AG04450 (cell line): ENCODE results near the gene HAUS3. TPM values are rescaled to one million over a fixed set of nuclear protein-coding genes. Genes with fewer than 3 reads are reported as not detected.

Experiments used
- CTCF ChIA-PET: fragments of 300-600, 350-600 bp; formaldehyde crosslinking; extraction: SDS; loops from one replicate; lab custom pipeline; 2022; ENCODE audit warnings: antibody characterized with exemption, inconsistent platforms; lab: Charles Lee
- POLR2A ChIA-PET: fragments of 350-600 bp; formaldehyde crosslinking; extraction: SDS; loops from one replicate; lab custom pipeline; 2021; ENCODE audit warnings: antibody characterized with exemption, inconsistent platforms; lab: Yijun Ruan, JAX
- DNase-seq: peaks from one replicate; pipeline ENCODE4 v3.0.0-alpha.2; 2011; ENCODE audit warnings: low read depth, low spot score
- H3K27ac ChIP-seq: one replicate; pipeline ENCODE4 v1.5.1; 2012; ENCODE audit warnings: low read depth, low read length, control low read depth
- H3K27me3 ChIP-seq: one replicate; pipeline ENCODE4 v1.6.0; 2012; ENCODE audit warnings: low read length; ENCODE audit not compliant: control insufficient read depth, insufficient read depth
- H3K4me3 ChIP-seq: 2 replicates; pipeline ENCODE4 v1.5.1; 2011; ENCODE audit warnings: mild to moderate bottlenecking, low read depth, low read length, control low read depth
- H3K9me3 ChIP-seq: 2 replicates; pipeline ENCODE4 v1.5.1; 2012; ENCODE audit warnings: low read length; ENCODE audit not compliant: control insufficient read depth, insufficient read depth
- CTCF ChIP-seq: IDR thresholded peaks from 2 replicates; pipeline ENCODE4 v1.5.1; 2011; ENCODE audit warnings: low read depth, low read length, control low read depth, inconsistent platforms
- polyA minus RNA-seq: library from RNA; depleted of rRNA, polyadenylated mRNA; stranded (reverse); fragments of >200 nt; gene quantifications from 2 replicates; pipeline ENCODE4 v1.2.3, GENCODE V29; 2011; rRNA and poly(A)+ RNA removed
- polyA plus RNA-seq: library from polyadenylated mRNA; depleted of rRNA; stranded (reverse); fragments of >200 nt; gene quantifications from 2 replicates; pipeline ENCODE4 v1.2.3, GENCODE V29; 2011; rRNA removed

Gene HAUS3
- polyA plus RNA-seq (3.1 and 6.0 TPM in 2 replicates), polyA minus RNA-seq (1.9 and 2.6 TPM in 2 replicates)

- POLR2A ChIA-PET: interaction anchor here (0.5 to 1.6 kb wide), 8 partner anchors 8 to 312 kb away, joined by 3 to 10 read pairs (median 4); partner anchors contain the start of genes MXD4 and RNF4
- Histone ChIP-seq H3K9me3 (peaks cover 3% of the 10 kb centered on the region; the same call in 1 of the 2 replicates), H3K4me3 (peak within 1 kb of the TSS; percentile 89), H3K27ac (no peak within 1 kb of the TSS), H3K27me3 (no peaks in the 10 kb centered on the region)
- CTCF ChIA-PET: interaction anchor here (1.3 to 2.3 kb wide), 2 partner anchors 21 to 220 kb away, joined by 4 to 7 read pairs; no protein-coding TSS in a partner anchor
- TF ChIP-seq CTCF: no peak
- DNase-seq: peak; percentile 94
Observed at GRCh38 chr4:2241410-2242353, at the start of gene HAUS3, which contains the start of gene POLN. Gene HAUS3, minus strand, starts transcription at chr4:2242121. Its CDS starts 1,175 bp downstream, at chr4:2240946. Gene POLN, minus strand, starts transcription at chr4:2242121. Its CDS starts 12,890 bp downstream, at chr4:2229231.

GRCh38 chr4:2290974-2291704 is 49.2 kb upstream of the HAUS3 start:
- H3K4me3 ChIP-seq: no peak overlapping the region
- no peak overlapping the region for H3K27ac ChIP-seq
- H3K27me3 ChIP-seq: peaks cover 7% of the 10 kb centered on the region
- POLR2A ChIA-PET: no interaction called here
- DNase-seq: no peak
- H3K9me3 ChIP-seq: no peaks in the 10 kb centered on the region; the same call in 1 of the 2 replicates
- TF ChIP-seq CTCF: no peak
- CTCF ChIA-PET: no interaction called here

GRCh38 chr4:2290488-2290887 is 48.6 kb upstream of the HAUS3 start:
- CTCF ChIA-PET: no interaction called here

GRCh38 chr4:2289955-2290333 is 48.0 kb upstream of the HAUS3 start:
- no peak overlapping the region for H3K4me3 ChIP-seq
- POLR2A ChIA-PET: no interaction called here
- CTCF ChIA-PET: no interaction called here
- peaks cover 2% of the 10 kb centered on the region; the same call in 1 of the 2 replicates for H3K9me3 ChIP-seq
- H3K27me3 ChIP-seq: peaks cover 7% of the 10 kb centered on the region
- no peak overlapping the region for H3K27ac ChIP-seq
- no peak for TF ChIP-seq CTCF
- no peak for DNase-seq

More at GRCh38 chr4:2290488-2290887, 48.6 kb upstream of the HAUS3 start:
- no peak overlapping the region for H3K27ac ChIP-seq
- peaks cover 7% of the 10 kb centered on the region for H3K27me3 ChIP-seq
- POLR2A ChIA-PET: no interaction called here
- H3K9me3 ChIP-seq: peaks cover under 1% of the 10 kb centered on the region; the same call in 1 of the 2 replicates
- H3K4me3 ChIP-seq: no peak overlapping the region
- no peak for TF ChIP-seq CTCF
- DNase-seq: no peak
